Liver (tissue), 9 donors: ENCODE results near the gene FAM83E. TPM values are rescaled to one million over a fixed set of nuclear protein-coding genes. Genes with fewer than 3 reads are reported as not detected.

Experiments
- DNase-seq: peaks from one replicate; pipeline ENCODE4 v3.0.0-alpha.2; 2017; ENCODE audit warnings: low spot score
- H3K27ac ChIP-seq, 2 donors: one replicate each; pipeline ENCODE4 v1.7.0; 2013; ENCODE audit warnings: inconsistent platforms in 2 of 2, low read length in 2 of 2, control low read depth in 1 of 2, low read depth in 1 of 2, mild to moderate bottlenecking in 1 of 2
- H3K27me3 ChIP-seq, 4 donors: one replicate each; pipeline versions ENCODE4 v1.6.1 to v1.7.0; 2013; ENCODE audit warnings: low read length in 3 of 4, inconsistent platforms in 1 of 4, mild to moderate bottlenecking in 1 of 4, moderate library complexity in 1 of 4; ENCODE audit not compliant: control insufficient read depth in 4 of 4, insufficient read depth in 4 of 4
- H3K36me3 ChIP-seq, 4 donors: one replicate each; pipeline versions ENCODE4 v1.6.1 to v1.7.0; 2013; ENCODE audit warnings: low read length in 3 of 4, mild to moderate bottlenecking in 3 of 4, low read depth in 1 of 4, moderate library complexity in 1 of 4; ENCODE audit not compliant: control insufficient read depth in 4 of 4, insufficient read depth in 3 of 4
- H3K4me1 ChIP-seq, 4 donors: one replicate each; pipeline versions ENCODE4 v1.6.1 to v1.7.0; 2013; ENCODE audit warnings: low read length in 3 of 4, mild to moderate bottlenecking in 3 of 4, moderate library complexity in 1 of 4; ENCODE audit not compliant: control insufficient read depth in 4 of 4, insufficient read depth in 4 of 4
- H3K4me3 ChIP-seq, 3 donors: one replicate each; pipeline versions ENCODE4 v1.6.1 to v1.7.0; 2013; ENCODE audit warnings: low read length in 3 of 3, control low read depth in 1 of 3, low read depth in 1 of 3, mild to moderate bottlenecking in 1 of 3
- H3K9ac ChIP-seq, 2 donors: one replicate each; pipeline ENCODE4 v1.7.0; 2013; ENCODE audit warnings: low read length in 2 of 2, mild to moderate bottlenecking in 2 of 2, moderate library complexity in 2 of 2, control low read depth in 1 of 2, low read depth in 1 of 2
- H3K9me3 ChIP-seq, 4 donors: one replicate each; pipeline versions ENCODE4 v1.6.1 to v1.7.0; 2013; ENCODE audit warnings: low read length in 3 of 4; ENCODE audit not compliant: control insufficient read depth in 4 of 4
- EGR1 ChIP-seq, 2 donors: IDR thresholded peaks; 2 replicates each; pipeline ENCODE4 v1.6.1; 2016 to 2018; ENCODE audit warnings: antibody characterized with exemption in 2 of 2, low read depth in 2 of 2
- FOXA1 ChIP-seq: IDR thresholded peaks from 2 replicates; pipeline ENCODE4 v1.6.1; 2016; ENCODE audit warnings: antibody characterized with exemption
- FOXA2 ChIP-seq: IDR thresholded peaks from 2 replicates; pipeline ENCODE4 v1.6.1; 2016; ENCODE audit warnings: antibody characterized with exemption
- GABPA ChIP-seq, 2 donors: IDR thresholded peaks in 1 of 2; conservative IDR thresholded peaks in 1 of 2; 2 replicates each; pipeline ENCODE4 v1.6.1; 2016; ENCODE audit warnings: antibody characterized with exemption in 2 of 2, mild to moderate bottlenecking in 1 of 2, moderate library complexity in 1 of 2
- HNF4A ChIP-seq, 2 donors: conservative IDR thresholded peaks; 2 replicates each; pipeline ENCODE4 v1.6.1; 2016; ENCODE audit warnings: antibody characterized with exemption in 2 of 2, mild to moderate bottlenecking in 2 of 2
- HNF4G ChIP-seq: IDR thresholded peaks from 2 replicates; pipeline ENCODE4 v1.6.1; 2016; ENCODE audit warnings: antibody characterized with exemption
- NR2F2 ChIP-seq: IDR thresholded peaks from 2 replicates; pipeline ENCODE4 v1.6.1; 2016; ENCODE audit warnings: antibody characterized with exemption
- RAD21 ChIP-seq, 2 donors: IDR thresholded peaks; 2 replicates each; pipeline ENCODE4 v1.6.1; 2016; ENCODE audit warnings: antibody characterized with exemption in 2 of 2, mild to moderate bottlenecking in 2 of 2
- RXRA ChIP-seq, 2 donors: IDR thresholded peaks; 2 replicates each; pipeline ENCODE4 v1.6.1; 2017 to 2018; ENCODE audit warnings: antibody characterized with exemption in 2 of 2, mild to moderate bottlenecking in 1 of 2
- SP1 ChIP-seq: IDR thresholded peaks from 2 replicates; pipeline ENCODE4 v1.6.1; 2018; ENCODE audit warnings: antibody characterized with exemption, mild to moderate bottlenecking
- TAF1 ChIP-seq: conservative IDR thresholded peaks from 2 replicates; pipeline ENCODE4 v1.6.1; 2016; ENCODE audit warnings: antibody characterized with exemption, mild to moderate bottlenecking
- YY1 ChIP-seq: IDR thresholded peaks from 2 replicates; pipeline ENCODE4 v1.6.1; 2016; ENCODE audit warnings: antibody characterized with exemption, mild to moderate bottlenecking
- WGBS: extraction: QIAGEN DNeasy Blood & Tissue Kit; methylation state at CpG from one replicate; pipeline ENCODE4 v1.1.7; 2013; 5-methylcytosine and 5-hydroxymethylcytosine counted together
- polyA plus RNA-seq, 2 donors: library from polyadenylated mRNA; stranded (reverse) in 1 of 2; unstranded in 1 of 2; fragments of 200-250 nt in 1 of 2; fragments of >200 nt in 1 of 2; fragmentation: Nextera tagmentation in 1 of 2; extraction: Ambion mirVana in 1 of 2; gene quantifications; one replicate each; pipeline versions ENCODE4 v1.2.1 to v1.2.3, GENCODE V29; 2013 to 2015
- total RNA-seq, 2 donors: library from RNA; depleted of rRNA; stranded (reverse); fragments of >200 nt; gene quantifications; one replicate each; pipeline ENCODE4 v1.2.3, GENCODE V29; 2014
- TF ChIP-seq, protein P1 (sequence below): IDR thresholded peaks from 2 replicates; pipeline ENCODE4 v1.6.1; 2016; ENCODE audit warnings: antibody characterized with exemption
- TF ChIP-seq, protein P2 (sequence below): IDR thresholded peaks from 2 replicates; pipeline ENCODE4 v1.6.1; 2016; ENCODE audit warnings: antibody characterized with exemption, mild to moderate bottlenecking
- TF ChIP-seq, protein P3 (sequence below): IDR thresholded peaks from 2 replicates; pipeline ENCODE4 v1.6.1; 2016; ENCODE audit warnings: antibody characterized with exemption
- TF ChIP-seq, protein P4 (sequence below): fragments of 150-350 bp; IDR thresholded peaks from 2 replicates; pipeline ENCODE4 v1.5.1; 2017; ENCODE audit warnings: improper control_type of control experiment, low read depth, low read length; ENCODE audit not compliant: missing input control
- donor health status: healthy.
- donor health status: healthy.
- donor health status: healthy.
- donor health status: healthy.
- donor health status: healthy.

The FAM83E gene
- total and polyA plus RNA-seq, 4 donors: 0.20 to 0.42 (median 0.33) TPM; not detected in 1

DNA sequence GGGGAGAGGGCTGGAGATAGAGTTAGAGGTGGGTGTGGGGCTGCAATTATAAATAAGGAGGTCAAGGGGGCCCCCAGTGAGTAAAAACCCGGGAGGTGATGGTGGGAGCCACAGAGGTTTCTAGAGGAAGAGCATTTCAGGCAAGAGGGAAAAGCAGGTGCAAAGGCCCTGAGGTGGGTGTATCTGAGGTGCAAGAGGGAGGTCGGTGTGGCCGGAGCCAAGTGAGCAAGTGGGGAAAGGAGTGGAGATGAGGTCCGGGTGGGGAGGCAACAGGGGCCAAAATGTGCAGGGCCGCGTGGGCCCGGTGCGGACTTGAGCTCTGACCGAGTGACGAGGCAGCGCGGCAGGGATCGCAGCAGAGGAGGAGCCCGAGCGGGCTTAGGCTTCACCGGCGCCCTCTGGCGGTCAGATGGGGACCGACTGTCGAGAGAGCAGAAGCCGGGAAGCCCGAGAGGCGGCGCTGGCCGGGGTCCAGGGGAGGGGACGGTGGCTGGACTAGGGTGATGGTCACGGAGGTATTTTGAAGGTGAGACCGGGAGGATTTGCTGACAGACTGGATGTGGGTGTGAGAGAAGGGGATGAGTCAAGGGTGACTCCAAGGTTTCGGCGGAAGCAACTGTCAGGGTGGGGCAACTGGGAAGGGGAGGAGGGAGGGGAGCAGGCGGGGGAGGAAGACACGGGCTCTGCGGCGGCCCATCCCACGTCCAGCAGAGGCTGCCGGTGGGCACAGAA is 26.0 kb downstream of the FAM83E start:
- no peaks in the 10 kb centered on the region for H3K36me3 ChIP-seq
- peaks cover 0 to 4% (median 2%) of the 10 kb centered on the region in 4 donors for H3K4me1 ChIP-seq
- no peak for TF ChIP-seq NR2F2
- TF ChIP-seq, protein P1, sequence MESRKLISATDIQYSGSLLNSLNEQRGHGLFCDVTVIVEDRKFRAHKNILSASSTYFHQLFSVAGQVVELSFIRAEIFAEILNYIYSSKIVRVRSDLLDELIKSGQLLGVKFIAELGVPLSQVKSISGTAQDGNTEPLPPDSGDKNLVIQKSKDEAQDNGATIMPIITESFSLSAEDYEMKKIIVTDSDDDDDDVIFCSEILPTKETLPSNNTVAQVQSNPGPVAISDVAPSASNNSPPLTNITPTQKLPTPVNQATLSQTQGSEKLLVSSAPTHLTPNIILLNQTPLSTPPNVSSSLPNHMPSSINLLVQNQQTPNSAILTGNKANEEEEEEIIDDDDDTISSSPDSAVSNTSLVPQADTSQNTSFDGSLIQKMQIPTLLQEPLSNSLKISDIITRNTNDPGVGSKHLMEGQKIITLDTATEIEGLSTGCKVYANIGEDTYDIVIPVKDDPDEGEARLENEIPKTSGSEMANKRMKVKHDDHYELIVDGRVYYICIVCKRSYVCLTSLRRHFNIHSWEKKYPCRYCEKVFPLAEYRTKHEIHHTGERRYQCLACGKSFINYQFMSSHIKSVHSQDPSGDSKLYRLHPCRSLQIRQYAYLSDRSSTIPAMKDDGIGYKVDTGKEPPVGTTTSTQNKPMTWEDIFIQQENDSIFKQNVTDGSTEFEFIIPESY: no peak
- TF ChIP-seq RXRA (IDR thresholded peaks at IDR 0.05): no peak
- no peak for TF ChIP-seq HNF4A (conservative IDR thresholded peaks at IDR 0.05)
- TF ChIP-seq EGR1 (IDR thresholded peaks at IDR 0.05; ENCODE audit: low read depth in 2 of 2): no peak
- TF ChIP-seq GABPA (IDR thresholded peaks at IDR 0.05 in 1 of 2, conservative IDR thresholded peaks at IDR 0.05 in 1 of 2): no peak
- TF ChIP-seq, protein P2, sequence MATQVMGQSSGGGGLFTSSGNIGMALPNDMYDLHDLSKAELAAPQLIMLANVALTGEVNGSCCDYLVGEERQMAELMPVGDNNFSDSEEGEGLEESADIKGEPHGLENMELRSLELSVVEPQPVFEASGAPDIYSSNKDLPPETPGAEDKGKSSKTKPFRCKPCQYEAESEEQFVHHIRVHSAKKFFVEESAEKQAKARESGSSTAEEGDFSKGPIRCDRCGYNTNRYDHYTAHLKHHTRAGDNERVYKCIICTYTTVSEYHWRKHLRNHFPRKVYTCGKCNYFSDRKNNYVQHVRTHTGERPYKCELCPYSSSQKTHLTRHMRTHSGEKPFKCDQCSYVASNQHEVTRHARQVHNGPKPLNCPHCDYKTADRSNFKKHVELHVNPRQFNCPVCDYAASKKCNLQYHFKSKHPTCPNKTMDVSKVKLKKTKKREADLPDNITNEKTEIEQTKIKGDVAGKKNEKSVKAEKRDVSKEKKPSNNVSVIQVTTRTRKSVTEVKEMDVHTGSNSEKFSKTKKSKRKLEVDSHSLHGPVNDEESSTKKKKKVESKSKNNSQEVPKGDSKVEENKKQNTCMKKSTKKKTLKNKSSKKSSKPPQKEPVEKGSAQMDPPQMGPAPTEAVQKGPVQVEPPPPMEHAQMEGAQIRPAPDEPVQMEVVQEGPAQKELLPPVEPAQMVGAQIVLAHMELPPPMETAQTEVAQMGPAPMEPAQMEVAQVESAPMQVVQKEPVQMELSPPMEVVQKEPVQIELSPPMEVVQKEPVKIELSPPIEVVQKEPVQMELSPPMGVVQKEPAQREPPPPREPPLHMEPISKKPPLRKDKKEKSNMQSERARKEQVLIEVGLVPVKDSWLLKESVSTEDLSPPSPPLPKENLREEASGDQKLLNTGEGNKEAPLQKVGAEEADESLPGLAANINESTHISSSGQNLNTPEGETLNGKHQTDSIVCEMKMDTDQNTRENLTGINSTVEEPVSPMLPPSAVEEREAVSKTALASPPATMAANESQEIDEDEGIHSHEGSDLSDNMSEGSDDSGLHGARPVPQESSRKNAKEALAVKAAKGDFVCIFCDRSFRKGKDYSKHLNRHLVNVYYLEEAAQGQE: no peak
- TF ChIP-seq FOXA1: no peak
- TF ChIP-seq RAD21 (IDR thresholded peaks at IDR 0.05): peak; percentile 71 to 84
- TF ChIP-seq, protein P3, sequence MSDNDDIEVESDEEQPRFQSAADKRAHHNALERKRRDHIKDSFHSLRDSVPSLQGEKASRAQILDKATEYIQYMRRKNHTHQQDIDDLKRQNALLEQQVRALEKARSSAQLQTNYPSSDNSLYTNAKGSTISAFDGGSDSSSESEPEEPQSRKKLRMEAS: no peak
- no peak for TF ChIP-seq HNF4G
- no peak for TF ChIP-seq SP1
- no peak for TF ChIP-seq YY1
- TF ChIP-seq, protein P4, sequence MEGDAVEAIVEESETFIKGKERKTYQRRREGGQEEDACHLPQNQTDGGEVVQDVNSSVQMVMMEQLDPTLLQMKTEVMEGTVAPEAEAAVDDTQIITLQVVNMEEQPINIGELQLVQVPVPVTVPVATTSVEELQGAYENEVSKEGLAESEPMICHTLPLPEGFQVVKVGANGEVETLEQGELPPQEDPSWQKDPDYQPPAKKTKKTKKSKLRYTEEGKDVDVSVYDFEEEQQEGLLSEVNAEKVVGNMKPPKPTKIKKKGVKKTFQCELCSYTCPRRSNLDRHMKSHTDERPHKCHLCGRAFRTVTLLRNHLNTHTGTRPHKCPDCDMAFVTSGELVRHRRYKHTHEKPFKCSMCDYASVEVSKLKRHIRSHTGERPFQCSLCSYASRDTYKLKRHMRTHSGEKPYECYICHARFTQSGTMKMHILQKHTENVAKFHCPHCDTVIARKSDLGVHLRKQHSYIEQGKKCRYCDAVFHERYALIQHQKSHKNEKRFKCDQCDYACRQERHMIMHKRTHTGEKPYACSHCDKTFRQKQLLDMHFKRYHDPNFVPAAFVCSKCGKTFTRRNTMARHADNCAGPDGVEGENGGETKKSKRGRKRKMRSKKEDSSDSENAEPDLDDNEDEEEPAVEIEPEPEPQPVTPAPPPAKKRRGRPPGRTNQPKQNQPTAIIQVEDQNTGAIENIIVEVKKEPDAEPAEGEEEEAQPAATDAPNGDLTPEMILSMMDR: peak; percentile 79
- no peak for TF ChIP-seq FOXA2
- WGBS: 5% methylated on average over 36 of the region's 36 CpGs
- peak overlapping the region in 1 of 2 donors; percentile 6 for H3K9ac ChIP-seq
- no peaks in the 10 kb centered on the region for H3K9me3 ChIP-seq
- peak; percentile 92 for DNase-seq
- peak overlapping the region in 2 of 3 donors; percentile 15 to 27 for H3K4me3 ChIP-seq
- peak overlapping the region in 1 of 2 donors; percentile 3 for H3K27ac ChIP-seq
- H3K27me3 ChIP-seq: no peaks in the 10 kb centered on the region

DNA sequence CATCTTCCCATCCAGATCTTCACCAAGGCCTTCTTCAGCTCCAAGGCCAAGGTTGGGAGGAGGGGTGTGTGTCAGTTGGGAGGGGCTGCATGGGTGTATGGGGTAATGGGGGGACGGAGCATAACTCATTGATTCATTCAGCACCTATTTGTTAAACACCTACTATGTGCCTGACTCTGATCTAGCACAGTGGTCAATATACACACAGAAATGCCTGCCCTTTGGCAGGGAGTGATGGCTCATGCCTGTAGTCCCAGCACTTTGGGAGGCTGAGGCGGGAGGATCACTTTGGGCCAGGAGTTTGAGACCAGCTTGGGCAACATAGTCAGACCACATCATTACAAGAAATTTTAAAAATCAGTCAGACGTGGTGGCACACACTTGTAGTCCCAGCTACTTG is 27.5 kb downstream of the FAM83E start:
- 94% methylated on average over 3 of the region's 3 CpGs for WGBS
- no peak overlapping the region for H3K27ac ChIP-seq
- no peak for TF ChIP-seq TAF1
- TF ChIP-seq FOXA1: no peak
- TF ChIP-seq, protein P2: no peak
- no peak for TF ChIP-seq HNF4G
- TF ChIP-seq FOXA2: no peak
- TF ChIP-seq YY1: no peak
- TF ChIP-seq, protein P4: no peak
- no peak for TF ChIP-seq HNF4A (conservative IDR thresholded peaks at IDR 0.05)
- no peak for TF ChIP-seq SP1
- TF ChIP-seq, protein P3: no peak
- TF ChIP-seq RXRA (IDR thresholded peaks at IDR 0.05): no peak

More for the DNA sequence above, 27.5 kb downstream of the FAM83E start:
- DNase-seq: no peak
- H3K4me3 ChIP-seq: no peak overlapping the region
- no peaks in the 10 kb centered on the region for H3K27me3 ChIP-seq
- no peaks in the 10 kb centered on the region for H3K9me3 ChIP-seq
- H3K36me3 ChIP-seq: no peaks in the 10 kb centered on the region
- no peak overlapping the region for H3K9ac ChIP-seq
- H3K4me1 ChIP-seq: peaks cover 0 to 6% (median 3%) of the 10 kb centered on the region in 4 donors
